Glutamatergic neuron (in vitro differentiated cells): ENCODE data around the gene PKHD1. TPM values are rescaled to one million over a fixed set of nuclear protein-coding genes. Genes with fewer than 3 reads are reported as not detected.

Experiments used
- DNase-seq: peaks from one replicate; pipeline ENCODE4 v3.0.0; 2022
- H3K27ac Mint-ChIP-seq: one replicate; pipeline ENCODE4 v1.8.0; 2020; ENCODE audit warnings: mild to moderate bottlenecking, mixed read lengths, inconsistent platforms; ENCODE audit not compliant: unreplicated experiment
- H3K27me3 Mint-ChIP-seq: one replicate; pipeline ENCODE4 v1.8.0; 2020; ENCODE audit warnings: mild to moderate bottlenecking, moderate library complexity, mixed read lengths, inconsistent platforms; ENCODE audit not compliant: unreplicated experiment
- H3K36me3 Mint-ChIP-seq: one replicate; pipeline ENCODE4 v1.8.0; 2020; ENCODE audit warnings: mild to moderate bottlenecking, mixed read lengths, inconsistent platforms; ENCODE audit not compliant: unreplicated experiment
- H3K4me1 Mint-ChIP-seq: one replicate; pipeline ENCODE4 v1.8.0; 2020; ENCODE audit warnings: mild to moderate bottlenecking, low read depth, mixed read lengths, inconsistent platforms; ENCODE audit not compliant: unreplicated experiment
- H3K4me3 Mint-ChIP-seq: one replicate; pipeline ENCODE4 v1.8.0; 2020; ENCODE audit warnings: mild to moderate bottlenecking, mixed read lengths, inconsistent platforms; ENCODE audit not compliant: unreplicated experiment
- H3K9me3 Mint-ChIP-seq: one replicate; pipeline ENCODE4 v1.8.0; 2020; ENCODE audit warnings: mild to moderate bottlenecking, moderate library complexity, mixed read lengths, inconsistent platforms; ENCODE audit not compliant: unreplicated experiment
- total RNA-seq: library from RNA; stranded (reverse); fragmentation: NEBNext Ultra II Directional; extraction: Animal tissue kit (Norgen Biotek cat#: 25700); gene quantifications from one replicate; pipeline ENCODE4 v1.2.1, GENCODE V29; 2021; ENCODE audit not compliant: unreplicated experiment
- TF ChIP-seq, protein P1 (sequence below): fragments of 200-600 bp; sonication (generic); IDR thresholded peaks from one replicate; pipeline ENCODE4 v1.5.0; 2021; ENCODE audit not compliant: partially characterized antibody, unreplicated experiment

PKHD1 gene
- total RNA-seq, 1 donor from 2014 or later: 0.02 TPM

GRCh38 chr6:51972659-51973058 is 114.8 kb downstream of the PKHD1 start:
- Mint-ChIP-seq H3K4me1 (no peaks in the 10 kb centered on the region), H3K9me3 (no peaks in the 10 kb centered on the region), H3K27me3 (no peaks in the 10 kb centered on the region), H3K27ac (no peak overlapping the region), H3K36me3 (no peaks in the 10 kb centered on the region), H3K4me3 (no peak overlapping the region)
- TF ChIP-seq, protein P1, sequence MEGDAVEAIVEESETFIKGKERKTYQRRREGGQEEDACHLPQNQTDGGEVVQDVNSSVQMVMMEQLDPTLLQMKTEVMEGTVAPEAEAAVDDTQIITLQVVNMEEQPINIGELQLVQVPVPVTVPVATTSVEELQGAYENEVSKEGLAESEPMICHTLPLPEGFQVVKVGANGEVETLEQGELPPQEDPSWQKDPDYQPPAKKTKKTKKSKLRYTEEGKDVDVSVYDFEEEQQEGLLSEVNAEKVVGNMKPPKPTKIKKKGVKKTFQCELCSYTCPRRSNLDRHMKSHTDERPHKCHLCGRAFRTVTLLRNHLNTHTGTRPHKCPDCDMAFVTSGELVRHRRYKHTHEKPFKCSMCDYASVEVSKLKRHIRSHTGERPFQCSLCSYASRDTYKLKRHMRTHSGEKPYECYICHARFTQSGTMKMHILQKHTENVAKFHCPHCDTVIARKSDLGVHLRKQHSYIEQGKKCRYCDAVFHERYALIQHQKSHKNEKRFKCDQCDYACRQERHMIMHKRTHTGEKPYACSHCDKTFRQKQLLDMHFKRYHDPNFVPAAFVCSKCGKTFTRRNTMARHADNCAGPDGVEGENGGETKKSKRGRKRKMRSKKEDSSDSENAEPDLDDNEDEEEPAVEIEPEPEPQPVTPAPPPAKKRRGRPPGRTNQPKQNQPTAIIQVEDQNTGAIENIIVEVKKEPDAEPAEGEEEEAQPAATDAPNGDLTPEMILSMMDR: no peak
- no peak for DNase-seq

- H3K27ac Mint-ChIP-seq: no peak overlapping the region
- H3K9me3 Mint-ChIP-seq: no peaks in the 10 kb centered on the region
- no peaks in the 10 kb centered on the region for H3K4me1 Mint-ChIP-seq
- no peaks in the 10 kb centered on the region for H3K36me3 Mint-ChIP-seq
- DNase-seq: no peak
- H3K4me3 Mint-ChIP-seq: no peak overlapping the region
- TF ChIP-seq, protein P1: no peak
- H3K27me3 Mint-ChIP-seq: no peaks in the 10 kb centered on the region
These were observed 119.1 kb downstream of the PKHD1 start for GRCh38 chr6:51968265-51968664.

GRCh38 chr6:51965222-51965801 is 122.1 kb downstream of the PKHD1 start:
- H3K4me1 Mint-ChIP-seq: no peaks in the 10 kb centered on the region
- no peaks in the 10 kb centered on the region for H3K27me3 Mint-ChIP-seq
- TF ChIP-seq, protein P1: no peak
- H3K9me3 Mint-ChIP-seq: no peaks in the 10 kb centered on the region
- no peak overlapping the region for H3K4me3 Mint-ChIP-seq
- H3K27ac Mint-ChIP-seq: no peak overlapping the region
- DNase-seq: no peak
- no peaks in the 10 kb centered on the region for H3K36me3 Mint-ChIP-seq

- TF ChIP-seq, protein P1: no peak
- Mint-ChIP-seq H3K4me3 (no peak overlapping the region), H3K4me1 (no peaks in the 10 kb centered on the region), H3K36me3 (no peaks in the 10 kb centered on the region), H3K9me3 (no peaks in the 10 kb centered on the region), H3K27me3 (no peaks in the 10 kb centered on the region), H3K27ac (no peak overlapping the region)
- DNase-seq: no peak
These were observed 123.4 kb downstream of the PKHD1 start for GRCh38 chr6:51963980-51964379.

- Mint-ChIP-seq H3K36me3 (no peaks in the 10 kb centered on the region), H3K4me1 (no peaks in the 10 kb centered on the region), H3K27me3 (no peaks in the 10 kb centered on the region), H3K4me3 (no peak overlapping the region), H3K27ac (no peak overlapping the region), H3K9me3 (no peaks in the 10 kb centered on the region)
- no peak for DNase-seq
- TF ChIP-seq, protein P1: no peak
These were observed 125.1 kb downstream of the PKHD1 start for GRCh38 chr6:51962354-51962753.
